GM13976 (cell line): ENCODE data around the gene STK26.
A peak's percentile ranks its signal among the peaks of the same experiment; 100 is the strongest.
"Not testable (repeated sequence)": the region's sequence is repeated elsewhere in the genome, so short reads cannot be mapped to it uniquely, and the experiment has no call there.

Experiments used
- DNase-seq: peaks from one replicate; pipeline ENCODE4 v3.0.0; 2012; ENCODE audit warnings: low spot score
- in situ Hi-C: fragments of 300-500 bp; cut with MboI; formaldehyde crosslinking; loops from one replicate; pipeline ENCODE4 v1.12.0; 2022; ENCODE audit warnings: low sequenced_read_pairs, mixed read lengths, inconsistent platforms; ENCODE audit not compliant: unreplicated experiment
- TF ChIP-seq, protein P1 (sequence below): IDR thresholded peaks from 2 replicates; pipeline ENCODE4 v1.5.1; 2012; ENCODE audit warnings: borderline replicate concordance, mild to moderate bottlenecking; ENCODE audit not compliant: insufficient read depth; ENCODE audit errors: extremely low read depth, missing control alignments, control extremely low read depth

Gene STK26

DNA sequence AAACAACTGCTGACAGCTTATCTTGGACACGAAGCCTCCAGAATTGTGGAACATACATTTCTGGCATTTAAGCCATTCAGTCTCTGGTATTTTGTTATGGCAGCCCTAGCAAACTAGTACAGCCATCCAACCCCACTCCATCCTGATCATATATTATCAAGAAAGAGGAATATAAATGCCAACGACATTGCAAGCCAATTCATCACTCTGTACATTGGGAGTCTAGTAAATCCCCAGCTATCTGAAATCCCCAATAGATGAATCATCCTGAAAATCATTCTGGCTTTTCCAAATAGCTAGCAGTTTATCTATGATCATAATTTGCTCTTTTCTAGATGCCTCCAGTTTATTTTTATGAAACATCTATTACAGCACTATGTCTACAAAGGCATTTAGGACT is 63.6 kb downstream of the STK26 start:
- TF ChIP-seq, protein P1, sequence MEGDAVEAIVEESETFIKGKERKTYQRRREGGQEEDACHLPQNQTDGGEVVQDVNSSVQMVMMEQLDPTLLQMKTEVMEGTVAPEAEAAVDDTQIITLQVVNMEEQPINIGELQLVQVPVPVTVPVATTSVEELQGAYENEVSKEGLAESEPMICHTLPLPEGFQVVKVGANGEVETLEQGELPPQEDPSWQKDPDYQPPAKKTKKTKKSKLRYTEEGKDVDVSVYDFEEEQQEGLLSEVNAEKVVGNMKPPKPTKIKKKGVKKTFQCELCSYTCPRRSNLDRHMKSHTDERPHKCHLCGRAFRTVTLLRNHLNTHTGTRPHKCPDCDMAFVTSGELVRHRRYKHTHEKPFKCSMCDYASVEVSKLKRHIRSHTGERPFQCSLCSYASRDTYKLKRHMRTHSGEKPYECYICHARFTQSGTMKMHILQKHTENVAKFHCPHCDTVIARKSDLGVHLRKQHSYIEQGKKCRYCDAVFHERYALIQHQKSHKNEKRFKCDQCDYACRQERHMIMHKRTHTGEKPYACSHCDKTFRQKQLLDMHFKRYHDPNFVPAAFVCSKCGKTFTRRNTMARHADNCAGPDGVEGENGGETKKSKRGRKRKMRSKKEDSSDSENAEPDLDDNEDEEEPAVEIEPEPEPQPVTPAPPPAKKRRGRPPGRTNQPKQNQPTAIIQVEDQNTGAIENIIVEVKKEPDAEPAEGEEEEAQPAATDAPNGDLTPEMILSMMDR, result no peak
- in situ Hi-C loops, result loop anchor here (25.0 kb wide), 2 partner anchors 224 to 526 kb away; no protein-coding TSS in a partner anchor
- no peak for DNase-seq

DNA sequence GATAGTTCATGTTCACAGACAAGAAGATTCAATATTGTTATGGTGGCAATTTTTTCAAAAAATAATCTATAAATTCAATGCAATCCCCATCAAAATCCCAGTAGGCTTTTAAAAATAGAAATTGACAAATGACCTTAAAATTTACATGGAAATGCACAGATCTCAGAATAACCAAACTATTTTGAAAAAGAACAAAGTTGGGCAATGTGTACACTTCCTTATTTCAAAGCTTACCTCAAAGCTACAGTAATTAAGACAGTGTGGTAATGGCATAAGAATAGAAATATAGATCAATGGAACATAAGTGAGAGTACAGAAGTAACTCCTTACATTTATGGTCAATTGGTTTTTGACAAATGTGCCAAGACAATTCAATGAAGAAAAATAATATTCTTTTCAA is 65.8 kb downstream of the STK26 start:
- no peak for DNase-seq
- TF ChIP-seq, protein P1, result no peak
- in situ Hi-C loops, result loop anchor here (25.0 kb wide), 2 partner anchors 227 to 523 kb away; no protein-coding TSS in a partner anchor

DNA sequence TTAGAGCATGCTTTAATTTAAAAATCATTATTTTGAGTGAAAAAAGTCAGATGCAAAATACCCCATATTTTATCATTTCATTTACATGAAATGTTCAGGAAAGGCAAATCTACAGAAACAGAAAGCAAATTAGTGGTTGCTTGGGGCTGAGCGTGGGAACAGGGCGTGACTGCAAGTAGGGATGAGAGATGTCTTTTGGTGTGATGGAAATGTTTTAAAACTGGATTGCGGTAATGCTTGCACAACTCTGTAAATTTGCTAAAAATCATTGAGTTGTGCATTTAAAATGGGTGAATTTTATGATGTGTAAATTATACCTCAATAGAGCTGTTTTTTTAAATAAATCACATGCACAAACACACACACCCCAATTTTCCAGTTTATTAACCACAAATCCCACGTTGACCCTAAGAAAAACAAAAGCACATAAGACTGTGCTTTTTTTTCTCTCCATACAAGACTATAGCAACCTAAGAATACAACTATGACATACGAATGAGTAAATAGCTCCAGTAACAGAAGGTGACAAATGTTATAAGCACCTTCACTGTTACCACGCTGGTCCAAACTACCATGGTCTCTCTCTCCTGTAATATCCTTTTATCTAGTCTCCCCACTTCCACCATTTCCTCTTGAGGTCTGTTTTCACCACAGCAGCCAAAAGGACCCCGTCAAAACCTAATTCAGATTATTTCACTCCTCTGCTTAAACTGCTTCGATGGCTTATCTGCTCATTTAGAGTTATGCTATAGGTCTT is 67.5 kb downstream of the STK26 start:
- in situ Hi-C loops, result loop anchor here (25.0 kb wide), 2 partner anchors 228 to 522 kb away; no protein-coding TSS in a partner anchor
- TF ChIP-seq, protein P1, result no peak
- no peak for DNase-seq

DNA sequence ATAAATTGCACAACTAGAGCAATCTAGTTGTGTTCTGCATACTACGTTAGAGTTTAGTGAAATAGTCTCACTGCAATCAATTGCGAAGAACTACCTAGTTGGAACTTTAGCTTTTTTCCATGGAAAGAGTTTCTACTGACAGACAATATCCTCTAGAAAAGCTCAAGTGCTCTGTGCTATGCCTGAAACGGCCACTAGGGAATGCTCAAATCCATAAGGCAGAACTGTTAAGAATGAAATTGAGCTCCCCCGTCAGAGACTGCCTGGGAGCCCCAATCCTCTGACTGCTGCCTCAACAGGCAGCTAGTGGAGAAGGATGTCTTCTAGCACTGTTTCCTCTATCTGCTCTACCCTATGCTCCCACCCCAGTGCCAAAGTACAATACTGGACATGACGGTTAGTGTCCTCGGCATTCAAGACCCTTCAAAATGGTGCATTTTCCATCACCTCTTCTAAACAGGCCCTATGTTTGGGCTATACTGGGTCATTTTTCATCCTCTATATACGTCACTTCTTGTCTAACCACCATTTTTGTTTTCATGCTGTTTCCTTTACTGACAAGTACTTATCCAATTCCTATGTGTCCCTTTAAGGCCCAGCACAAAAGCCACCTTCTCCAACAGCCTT is 69.5 kb downstream of the STK26 start:
- in situ Hi-C loops, result loop anchor here (25.0 kb wide), 2 partner anchors 230 to 520 kb away; no protein-coding TSS in a partner anchor
- TF ChIP-seq, protein P1, result peak; percentile 78
- peak; percentile 43 for DNase-seq

DNA sequence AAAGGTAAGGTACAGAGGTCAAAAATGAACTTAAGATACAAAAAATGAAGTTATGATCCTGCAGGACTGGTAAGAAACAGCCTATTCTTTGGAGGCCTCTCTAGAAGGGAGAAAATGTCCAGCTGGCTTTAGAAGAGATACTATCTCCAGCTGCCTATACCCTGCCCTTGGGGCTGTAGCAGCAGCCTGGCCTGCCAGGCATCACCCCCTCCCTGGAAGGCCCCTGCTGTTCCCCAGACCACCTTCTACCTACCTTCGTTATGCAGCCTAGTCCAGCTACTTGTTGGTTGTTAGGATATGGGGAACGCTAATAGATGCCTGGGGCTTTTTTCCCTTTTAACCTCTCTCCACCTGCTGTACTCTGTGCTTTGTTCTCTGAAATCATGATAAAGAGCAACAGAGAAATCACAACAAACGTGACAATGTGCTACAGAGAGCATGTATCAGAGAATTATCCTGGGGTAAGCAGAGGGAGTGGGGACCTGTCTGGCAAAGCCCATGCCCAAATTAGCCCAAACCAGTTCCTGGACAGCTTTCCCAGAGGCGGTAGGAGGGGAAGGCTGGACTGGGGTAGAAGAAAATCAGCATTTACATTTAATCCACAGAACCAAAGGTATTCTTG is 70.2 kb downstream of the STK26 start:
- in situ Hi-C loops, result loop anchor here (25.0 kb wide), 2 partner anchors 231 to 519 kb away; no protein-coding TSS in a partner anchor

DNA sequence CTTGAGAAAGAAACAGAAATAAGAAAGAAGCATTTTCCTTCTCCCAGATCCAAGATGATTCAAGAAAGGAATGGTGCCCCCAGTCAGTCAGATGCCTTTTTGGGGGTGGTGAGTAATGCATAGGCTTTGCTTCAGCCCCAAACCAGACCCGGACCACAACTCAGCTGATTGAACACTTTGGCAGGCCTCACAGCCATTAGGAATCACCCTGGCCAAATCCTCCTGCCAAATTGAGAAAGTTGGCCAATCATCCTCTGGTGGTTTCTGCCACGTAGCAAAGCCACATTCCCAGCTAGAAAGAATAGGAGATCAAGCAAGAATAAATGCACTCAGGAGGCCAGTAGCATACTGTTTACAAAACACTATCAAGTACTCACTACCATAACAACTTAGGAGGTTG is 71.1 kb downstream of the STK26 start:
- no peak for DNase-seq
- in situ Hi-C loops, result loop anchor here (25.0 kb wide), 2 partner anchors 232 to 518 kb away; no protein-coding TSS in a partner anchor
- TF ChIP-seq, protein P1, result no peak

More for the DNA sequence above, 70.2 kb downstream of the STK26 start:
- DNase-seq, result no peak
- TF ChIP-seq, protein P1, result no peak

DNA sequence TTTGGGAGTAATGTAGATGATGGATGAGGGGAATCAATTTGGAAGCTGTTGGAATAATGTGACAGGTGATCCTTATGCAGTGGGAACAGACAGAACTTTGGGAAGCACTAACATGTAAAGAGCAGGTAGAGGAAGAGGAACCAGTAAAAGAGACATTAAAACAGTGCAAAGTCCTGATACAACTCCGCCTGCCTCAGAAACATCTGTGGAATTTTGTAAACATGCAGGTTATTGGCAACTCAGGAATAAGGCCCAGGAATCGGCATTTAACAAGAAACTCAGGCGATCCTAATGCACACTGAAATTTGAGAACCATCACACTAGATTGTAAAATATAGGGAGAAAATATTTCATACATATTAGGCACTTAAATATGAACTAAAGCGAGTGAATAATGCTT is 75.6 kb downstream of the STK26 start:
- in situ Hi-C loops, result loop anchor here (25.0 kb wide), 2 partner anchors 236 to 514 kb away; no protein-coding TSS in a partner anchor
- not testable (repeated sequence) for DNase-seq
